Activated naive CD4-positive, alpha-beta T cell treated with anti-CD3 and anti-CD28 coated beads, Interleukin-2, amount 50 U/mL, for 24 hours (primary cell): Measurements from ENCODE around the gene CSMD2.
"Not testable (repeated sequence)": the region's sequence is repeated elsewhere in the genome, so short reads cannot be mapped to it uniquely, and the experiment has no call there.

Experiments used
- H3K27ac Mint-ChIP-seq: one replicate; pipeline ENCODE4 v1.8.0; 2021; ENCODE audit warnings: mild to moderate bottlenecking, mixed read lengths
- H3K27me3 Mint-ChIP-seq: one replicate; pipeline ENCODE4 v1.8.0; 2021; ENCODE audit warnings: mixed read lengths
- H3K36me3 Mint-ChIP-seq: one replicate; pipeline ENCODE4 v1.8.0; 2021; ENCODE audit warnings: mixed read lengths
- H3K4me1 Mint-ChIP-seq: one replicate; pipeline ENCODE4 v1.8.0; 2021; ENCODE audit warnings: mixed read lengths
- H3K4me3 Mint-ChIP-seq: one replicate; pipeline ENCODE4 v1.8.0; 2021; ENCODE audit warnings: mild to moderate bottlenecking, mixed read lengths
- H3K9me3 Mint-ChIP-seq: one replicate; pipeline ENCODE4 v1.8.0; 2021; ENCODE audit warnings: mixed read lengths

Gene CSMD2

GRCh38 chr1:33519240-33519884, 645.7 kb downstream of the CSMD2 start:
- H3K4me1 Mint-ChIP-seq = no peaks in the 10 kb centered on the region
- H3K36me3 Mint-ChIP-seq = no peaks in the 10 kb centered on the region
- peaks cover 7% of the 10 kb centered on the region for H3K27me3 Mint-ChIP-seq
- H3K4me3 Mint-ChIP-seq = no peak overlapping the region
- H3K27ac Mint-ChIP-seq = no peak overlapping the region
- H3K9me3 Mint-ChIP-seq = no peaks in the 10 kb centered on the region

GRCh38 chr1:33517596-33518250, 647.3 kb downstream of the CSMD2 start:
- peaks cover 5% of the 10 kb centered on the region for H3K27me3 Mint-ChIP-seq
- H3K4me1 Mint-ChIP-seq = no peaks in the 10 kb centered on the region
- H3K9me3 Mint-ChIP-seq = no peaks in the 10 kb centered on the region
- no peak overlapping the region for H3K27ac Mint-ChIP-seq
- no peaks in the 10 kb centered on the region for H3K36me3 Mint-ChIP-seq
- no peak overlapping the region for H3K4me3 Mint-ChIP-seq

GRCh38 chr1:33516891-33517567, 648.0 kb downstream of the CSMD2 start:
- Mint-ChIP-seq H3K36me3 (no peaks in the 10 kb centered on the region), H3K4me3 (no peak overlapping the region), H3K27me3 (peaks cover 3% of the 10 kb centered on the region), H3K9me3 (no peaks in the 10 kb centered on the region), H3K4me1 (no peaks in the 10 kb centered on the region), H3K27ac (no peak overlapping the region)

- Mint-ChIP-seq H3K27ac (no peak overlapping the region), H3K4me1 (no peaks in the 10 kb centered on the region), H3K27me3 (peaks cover 3% of the 10 kb centered on the region), H3K36me3 (no peaks in the 10 kb centered on the region), H3K9me3 (no peaks in the 10 kb centered on the region), H3K4me3 (no peak overlapping the region)
These were observed 648.6 kb downstream of the CSMD2 start for GRCh38 chr1:33516428-33516827.

GRCh38 chr1:33515607-33516006, 649.4 kb downstream of the CSMD2 start:
- H3K36me3 Mint-ChIP-seq = no peaks in the 10 kb centered on the region
- no peaks in the 10 kb centered on the region for H3K9me3 Mint-ChIP-seq
- no peaks in the 10 kb centered on the region for H3K4me1 Mint-ChIP-seq
- no peak overlapping the region for H3K4me3 Mint-ChIP-seq
- no peak overlapping the region for H3K27ac Mint-ChIP-seq
- H3K27me3 Mint-ChIP-seq = peaks cover 3% of the 10 kb centered on the region

- no peaks in the 10 kb centered on the region for H3K4me1 Mint-ChIP-seq
- H3K4me3 Mint-ChIP-seq = no peak overlapping the region
- H3K9me3 Mint-ChIP-seq = no peaks in the 10 kb centered on the region
- peaks cover 3% of the 10 kb centered on the region for H3K27me3 Mint-ChIP-seq
- no peak overlapping the region for H3K27ac Mint-ChIP-seq
- no peaks in the 10 kb centered on the region for H3K36me3 Mint-ChIP-seq
These were observed 649.9 kb downstream of the CSMD2 start for GRCh38 chr1:33515112-33515511.

- no peaks in the 10 kb centered on the region for H3K4me1 Mint-ChIP-seq
- H3K36me3 Mint-ChIP-seq = no peaks in the 10 kb centered on the region
- H3K9me3 Mint-ChIP-seq = no peaks in the 10 kb centered on the region
- H3K27me3 Mint-ChIP-seq = peaks cover 3% of the 10 kb centered on the region
- H3K4me3 Mint-ChIP-seq = no peak overlapping the region
- no peak overlapping the region for H3K27ac Mint-ChIP-seq
These were observed 652.6 kb downstream of the CSMD2 start for GRCh38 chr1:33512226-33513011.

GRCh38 chr1:33509276-33509675, 655.8 kb downstream of the CSMD2 start:
- not testable (repeated sequence) for H3K36me3 Mint-ChIP-seq, H3K27me3 Mint-ChIP-seq, H3K27ac Mint-ChIP-seq, H3K4me3 Mint-ChIP-seq, H3K4me1 Mint-ChIP-seq, H3K9me3 Mint-ChIP-seq

- no peaks in the 10 kb centered on the region for H3K36me3 Mint-ChIP-seq
- no peaks in the 10 kb centered on the region for H3K9me3 Mint-ChIP-seq
- H3K27ac Mint-ChIP-seq = no peak overlapping the region
- no peak overlapping the region for H3K4me3 Mint-ChIP-seq
- H3K27me3 Mint-ChIP-seq = no peaks in the 10 kb centered on the region
- no peaks in the 10 kb centered on the region for H3K4me1 Mint-ChIP-seq
These were observed 656.9 kb downstream of the CSMD2 start for GRCh38 chr1:33508151-33508550.

GRCh38 chr1:33507661-33508060, 657.4 kb downstream of the CSMD2 start:
- H3K27me3 Mint-ChIP-seq = no peaks in the 10 kb centered on the region
- H3K27ac Mint-ChIP-seq = no peak overlapping the region
- H3K4me1 Mint-ChIP-seq = no peaks in the 10 kb centered on the region
- no peaks in the 10 kb centered on the region for H3K9me3 Mint-ChIP-seq
- no peak overlapping the region for H3K4me3 Mint-ChIP-seq
- no peaks in the 10 kb centered on the region for H3K36me3 Mint-ChIP-seq

- peaks cover 5% of the 10 kb centered on the region for H3K9me3 Mint-ChIP-seq
- no peak overlapping the region for H3K27ac Mint-ChIP-seq
- peaks cover 2% of the 10 kb centered on the region for H3K36me3 Mint-ChIP-seq
- H3K4me1 Mint-ChIP-seq = no peaks in the 10 kb centered on the region
- no peaks in the 10 kb centered on the region for H3K27me3 Mint-ChIP-seq
- H3K4me3 Mint-ChIP-seq = no peak overlapping the region
These were observed 661.5 kb downstream of the CSMD2 start for GRCh38 chr1:33503506-33503905.

- Mint-ChIP-seq H3K27me3 (no peaks in the 10 kb centered on the region), H3K36me3 (peaks cover 6% of the 10 kb centered on the region), H3K27ac (no peak overlapping the region), H3K4me1 (no peaks in the 10 kb centered on the region), H3K4me3 (no peak overlapping the region), H3K9me3 (peaks cover 5% of the 10 kb centered on the region)
These were observed 662.3 kb downstream of the CSMD2 start for GRCh38 chr1:33502726-33503125.

GRCh38 chr1:33501774-33502173, 663.3 kb downstream of the CSMD2 start:
- Mint-ChIP-seq H3K4me1 (no peaks in the 10 kb centered on the region), H3K27ac (no peak overlapping the region), H3K27me3 (no peaks in the 10 kb centered on the region), H3K4me3 (no peak overlapping the region), H3K36me3 (peaks cover 10% of the 10 kb centered on the region), H3K9me3 (peaks cover 5% of the 10 kb centered on the region)

GRCh38 chr1:33501309-33501708, 663.7 kb downstream of the CSMD2 start:
- Mint-ChIP-seq H3K4me3 (no peak overlapping the region), H3K27me3 (no peaks in the 10 kb centered on the region), H3K27ac (no peak overlapping the region), H3K36me3 (peaks cover 13% of the 10 kb centered on the region), H3K9me3 (peaks cover 7% of the 10 kb centered on the region), H3K4me1 (no peaks in the 10 kb centered on the region)

- H3K36me3 Mint-ChIP-seq = peaks cover 16% of the 10 kb centered on the region
- H3K4me3 Mint-ChIP-seq = no peak overlapping the region
- H3K27me3 Mint-ChIP-seq = no peaks in the 10 kb centered on the region
- no peak overlapping the region for H3K27ac Mint-ChIP-seq
- H3K4me1 Mint-ChIP-seq = no peaks in the 10 kb centered on the region
- H3K9me3 Mint-ChIP-seq = peaks cover 11% of the 10 kb centered on the region
These were observed 664.5 kb downstream of the CSMD2 start for GRCh38 chr1:33500547-33500946.

GRCh38 chr1:33497410-33497809, 667.6 kb downstream of the CSMD2 start:
- Mint-ChIP-seq H3K27me3 (no peaks in the 10 kb centered on the region), H3K36me3 (peaks cover 35% of the 10 kb centered on the region), H3K27ac (no peak overlapping the region), H3K4me1 (no peaks in the 10 kb centered on the region), H3K4me3 (no peak overlapping the region), H3K9me3 (peaks cover 25% of the 10 kb centered on the region)
